Progenitor cell of endocrine pancreas (in vitro differentiated cells): Measurements from ENCODE around the gene PCDH15. TPM values are rescaled to one million over a fixed set of nuclear protein-coding genes. Genes with fewer than 3 reads are reported as not detected.

Experiments used
- DNase-seq: peaks from one replicate; pipeline ENCODE4 v3.0.0; 2021; ENCODE audit warnings: low spot score; ENCODE audit not compliant: unreplicated experiment
- H3K27ac Mint-ChIP-seq: 2 replicates; pipeline ENCODE4 v1.8.0; 2021; ENCODE audit warnings: mild to moderate bottlenecking, moderate library complexity, mixed read lengths
- H3K27me3 Mint-ChIP-seq: 2 replicates; pipeline ENCODE4 v1.8.0; 2021; ENCODE audit warnings: mixed read lengths
- H3K36me3 Mint-ChIP-seq: 2 replicates; pipeline ENCODE4 v1.8.0; 2022; ENCODE audit warnings: mixed read lengths; ENCODE audit not compliant: insufficient read depth
- H3K4me1 Mint-ChIP-seq: 2 replicates; pipeline ENCODE4 v1.8.0; 2021; ENCODE audit warnings: low read depth, mixed read lengths
- H3K4me3 Mint-ChIP-seq: 2 replicates; pipeline ENCODE4 v1.8.0; 2021; ENCODE audit warnings: low read depth, mild to moderate bottlenecking, moderate library complexity, mixed read lengths
- H3K9me3 Mint-ChIP-seq: 2 replicates; pipeline ENCODE4 v1.8.0; 2021; ENCODE audit warnings: low read depth, mixed read lengths
- CTCF ChIP-seq: fragments of 200-600 bp; sonication (generic); IDR thresholded peaks from one replicate; pipeline ENCODE4 v1.5.0; 2021; ENCODE audit warnings: antibody characterized with exemption, mild to moderate bottlenecking; ENCODE audit not compliant: unreplicated experiment
- total RNA-seq: library from RNA; stranded (reverse); gene quantifications from 2 replicates; pipeline ENCODE4 v1.2.1, GENCODE V29; 2021

The PCDH15 gene
- total RNA-seq, 1 donor from 2014 or later: 0.14 TPM

GRCh38 chr10:54587971-54588370 is 213.1 kb downstream of the PCDH15 start:
- H3K27me3 Mint-ChIP-seq: no peaks in the 10 kb centered on the region
- TF ChIP-seq CTCF: no peak

DNA sequence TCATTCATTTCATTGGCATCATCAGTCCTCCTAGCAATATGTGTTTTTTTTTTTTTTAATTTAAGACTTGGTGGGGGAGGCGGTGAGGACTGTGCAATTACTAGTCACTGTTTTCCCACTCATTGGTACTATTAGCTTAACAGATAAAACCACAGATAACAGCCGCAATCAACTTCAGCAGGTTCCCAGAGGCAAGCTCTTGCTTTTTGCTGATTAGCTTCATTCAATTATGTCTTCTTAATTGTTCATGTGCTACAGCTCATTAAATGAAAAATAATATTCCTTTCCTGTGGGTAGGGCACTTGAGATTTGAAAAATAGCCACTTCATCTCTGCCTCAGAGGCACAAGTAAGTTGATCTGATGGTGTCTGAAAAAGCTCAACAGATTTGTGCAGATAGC is 215.5 kb downstream of the PCDH15 start:
- Mint-ChIP-seq H3K4me3 (no peak overlapping the region), H3K36me3 (no peaks in the 10 kb centered on the region), H3K27me3 (no peaks in the 10 kb centered on the region), H3K4me1 (peaks cover 3% of the 10 kb centered on the region), H3K27ac (no peak overlapping the region), H3K9me3 (no peaks in the 10 kb centered on the region)
- TF ChIP-seq CTCF: no peak
- DNase-seq: no peak

More at GRCh38 chr10:54587971-54588370, 213.1 kb downstream of the PCDH15 start:
- Mint-ChIP-seq H3K4me1 (peaks cover 3% of the 10 kb centered on the region), H3K9me3 (no peaks in the 10 kb centered on the region), H3K27ac (no peak overlapping the region), H3K36me3 (no peaks in the 10 kb centered on the region), H3K4me3 (no peak overlapping the region)
- no peak for DNase-seq

- no peaks in the 10 kb centered on the region for H3K9me3 Mint-ChIP-seq
- no peak for DNase-seq
- no peak overlapping the region for H3K4me3 Mint-ChIP-seq
- no peaks in the 10 kb centered on the region for H3K27me3 Mint-ChIP-seq
- H3K4me1 Mint-ChIP-seq: no peaks in the 10 kb centered on the region
- no peak for TF ChIP-seq CTCF
- H3K36me3 Mint-ChIP-seq: no peaks in the 10 kb centered on the region
- no peak overlapping the region for H3K27ac Mint-ChIP-seq
Observed at GRCh38 chr10:54577682-54578081, 223.3 kb downstream of the PCDH15 start.

DNA sequence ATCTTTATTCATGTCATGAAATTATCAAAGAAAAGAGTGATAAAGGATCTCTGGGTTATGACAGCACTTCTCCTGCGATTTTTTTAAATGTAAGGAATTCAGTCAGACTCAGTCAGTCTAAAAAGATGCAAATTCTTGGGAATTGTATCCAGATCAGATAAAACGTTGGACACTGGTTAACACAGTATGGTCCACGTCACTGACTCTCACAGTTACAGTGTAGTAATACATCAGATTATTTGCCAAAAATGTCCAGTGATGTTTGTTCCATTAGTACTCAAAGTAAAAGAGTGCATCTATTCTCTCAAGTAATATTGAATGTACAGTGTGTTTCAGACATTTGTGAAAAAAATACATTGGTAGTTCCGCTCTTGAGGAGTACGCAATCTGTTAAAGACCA is 224.5 kb downstream of the PCDH15 start:
- no peak overlapping the region for H3K27ac Mint-ChIP-seq
- H3K9me3 Mint-ChIP-seq: no peaks in the 10 kb centered on the region
- no peaks in the 10 kb centered on the region for H3K27me3 Mint-ChIP-seq
- DNase-seq: no peak
- no peaks in the 10 kb centered on the region for H3K36me3 Mint-ChIP-seq
- TF ChIP-seq CTCF: no peak
- H3K4me3 Mint-ChIP-seq: no peak overlapping the region
- no peaks in the 10 kb centered on the region for H3K4me1 Mint-ChIP-seq

GRCh38 chr10:54559498-54559897 is 241.5 kb downstream of the PCDH15 start:
- Mint-ChIP-seq H3K36me3 (no peaks in the 10 kb centered on the region), H3K9me3 (no peaks in the 10 kb centered on the region), H3K4me1 (peaks cover 10% of the 10 kb centered on the region), H3K4me3 (no peak overlapping the region), H3K27ac (no peak overlapping the region), H3K27me3 (no peaks in the 10 kb centered on the region)
- TF ChIP-seq CTCF: no peak
- no peak for DNase-seq
